Measurements from ENCODE around the gene NCEH1. TPM values are rescaled to one million over a fixed set of nuclear protein-coding genes. Genes with fewer than 3 reads are reported as not detected.
A peak's percentile ranks its signal among the peaks of the same experiment; 100 is the strongest.
"Not testable (repeated sequence)": the region's sequence is repeated elsewhere in the genome, so short reads cannot be mapped to it uniquely, and the experiment has no call there.

NCEH1 gene, protein sequence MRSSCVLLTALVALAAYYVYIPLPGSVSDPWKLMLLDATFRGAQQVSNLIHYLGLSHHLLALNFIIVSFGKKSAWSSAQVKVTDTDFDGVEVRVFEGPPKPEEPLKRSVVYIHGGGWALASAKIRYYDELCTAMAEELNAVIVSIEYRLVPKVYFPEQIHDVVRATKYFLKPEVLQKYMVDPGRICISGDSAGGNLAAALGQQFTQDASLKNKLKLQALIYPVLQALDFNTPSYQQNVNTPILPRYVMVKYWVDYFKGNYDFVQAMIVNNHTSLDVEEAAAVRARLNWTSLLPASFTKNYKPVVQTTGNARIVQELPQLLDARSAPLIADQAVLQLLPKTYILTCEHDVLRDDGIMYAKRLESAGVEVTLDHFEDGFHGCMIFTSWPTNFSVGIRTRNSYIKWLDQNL
- 1.7 TPM for total RNA-seq

GRCh38 chr3:172710664-172711453 lies at the start of gene NCEH1:
NCEH1 (minus strand) TSS chr3:172711067; CDS start chr3:172710984, 83 bp downstream.
- DNase-seq: peak; percentile 83

GRCh38 chr3:172760416-172760815 lies 49.5 kb upstream of the NCEH1 start:
- DNase-seq: not testable (repeated sequence)

DNA sequence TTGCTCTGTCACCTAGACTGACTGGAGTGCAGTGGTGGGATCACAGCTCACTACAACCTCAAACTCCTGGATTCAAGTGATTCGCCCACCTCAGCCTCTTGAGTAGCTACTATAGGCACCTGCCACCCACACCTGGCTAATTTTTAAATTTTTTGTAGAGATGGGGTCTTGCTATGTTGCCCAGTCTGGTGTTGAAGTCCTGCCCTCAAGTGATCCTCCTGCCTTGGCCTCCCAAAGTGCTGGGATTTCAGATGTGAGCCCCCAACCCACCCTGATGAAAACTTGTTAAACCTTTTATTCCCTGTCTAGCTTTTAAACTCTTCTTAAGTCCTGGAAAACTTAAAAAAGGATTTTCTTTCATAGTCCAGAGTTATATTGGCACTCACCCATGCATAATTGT lies 42.3 kb upstream of the NCEH1 start:
- DNase-seq: no peak

- DNase-seq: no peak
Measured at GRCh38 chr3:172752651-172753050, 41.8 kb upstream of the NCEH1 start.

DNA sequence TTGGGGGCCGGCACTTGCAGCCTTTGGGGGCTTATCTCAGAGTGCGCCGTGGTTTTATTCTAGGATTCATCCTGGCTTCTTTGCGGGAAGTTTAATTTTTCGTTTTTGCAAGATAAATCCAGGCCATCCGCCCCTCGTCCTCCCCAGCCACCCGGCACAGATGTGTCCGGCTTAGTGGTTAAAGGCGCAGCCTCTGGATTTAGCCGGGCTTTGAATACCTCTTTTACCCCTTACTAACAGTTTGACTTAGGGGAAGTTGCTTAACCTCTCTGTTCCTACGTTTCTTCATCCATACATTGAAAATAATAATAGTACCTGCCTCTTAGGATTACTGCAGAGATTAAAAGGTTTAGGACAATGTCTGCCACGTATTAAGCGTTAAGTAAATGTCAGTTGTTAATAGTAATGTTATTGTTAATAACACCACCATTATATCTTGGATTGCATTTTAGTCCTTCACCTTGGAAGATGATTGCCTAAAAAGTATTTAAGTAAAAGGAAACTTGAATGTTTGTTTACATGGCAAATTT lies 40.4 kb upstream of the NCEH1 start:
- DNase-seq: peak; percentile 46

DNA sequence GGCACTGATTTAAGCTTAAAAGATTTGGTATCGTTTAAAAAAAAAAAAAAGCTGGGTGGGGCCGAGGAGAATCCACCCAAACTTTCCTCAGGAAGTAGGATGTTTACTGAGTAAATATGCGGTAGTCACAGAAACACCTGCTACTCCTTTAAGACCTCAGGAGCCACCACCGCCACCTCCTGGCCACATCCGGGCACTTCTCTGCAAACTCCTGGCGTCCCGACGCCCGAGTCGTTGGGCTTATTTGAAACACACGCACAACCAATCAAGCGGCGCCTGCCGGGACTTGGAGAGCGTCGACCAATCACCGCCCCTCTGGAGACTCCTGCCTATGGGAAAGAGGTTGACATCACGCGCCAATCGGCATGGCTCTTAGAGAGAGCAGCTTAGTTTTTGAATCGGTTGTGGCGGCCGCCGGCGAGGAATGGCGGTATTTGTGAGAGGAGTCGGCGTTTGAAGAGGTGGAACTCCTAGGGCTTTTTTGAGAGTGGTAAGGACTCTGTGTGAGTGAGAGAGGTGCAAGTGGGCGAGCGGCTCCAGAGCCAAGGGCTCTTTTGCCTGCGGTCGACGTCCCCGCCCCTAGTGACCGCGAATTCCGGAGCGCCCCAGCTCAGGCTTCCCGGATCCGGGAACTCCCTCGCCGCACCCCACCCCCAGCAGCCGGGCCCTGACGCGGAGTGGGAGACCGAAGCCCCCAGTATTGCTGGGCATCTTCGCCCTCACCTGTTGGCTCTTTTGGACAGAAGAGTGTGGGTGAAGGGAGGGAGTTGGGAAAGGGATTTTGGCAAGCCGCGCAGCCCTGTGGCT lies 39.7 kb upstream of the NCEH1 start, which contains the start of gene ECT2:
Gene ECT2 (plus strand): TSS at position 359 of the 807 bp plus-strand sequence. CDS start 3,805 bp downstream, outside the sequence.
- peak; percentile 100 for DNase-seq

DNA sequence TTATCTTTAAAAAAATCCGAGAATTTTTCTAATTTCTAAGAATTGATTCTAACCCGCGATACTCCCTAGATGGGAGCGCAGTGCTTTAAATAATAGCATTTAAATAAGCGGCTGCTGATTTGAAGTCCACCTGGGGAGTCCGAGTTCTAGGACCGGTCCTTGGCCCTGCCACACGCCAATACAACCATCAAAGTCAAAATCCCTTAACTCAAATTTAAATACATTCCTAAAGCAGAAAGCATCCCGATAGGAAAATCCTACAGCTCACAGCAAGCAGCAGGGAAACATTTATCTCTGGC lies 39.2 kb upstream of the NCEH1 start:
- DNase-seq: no peak

DNA sequence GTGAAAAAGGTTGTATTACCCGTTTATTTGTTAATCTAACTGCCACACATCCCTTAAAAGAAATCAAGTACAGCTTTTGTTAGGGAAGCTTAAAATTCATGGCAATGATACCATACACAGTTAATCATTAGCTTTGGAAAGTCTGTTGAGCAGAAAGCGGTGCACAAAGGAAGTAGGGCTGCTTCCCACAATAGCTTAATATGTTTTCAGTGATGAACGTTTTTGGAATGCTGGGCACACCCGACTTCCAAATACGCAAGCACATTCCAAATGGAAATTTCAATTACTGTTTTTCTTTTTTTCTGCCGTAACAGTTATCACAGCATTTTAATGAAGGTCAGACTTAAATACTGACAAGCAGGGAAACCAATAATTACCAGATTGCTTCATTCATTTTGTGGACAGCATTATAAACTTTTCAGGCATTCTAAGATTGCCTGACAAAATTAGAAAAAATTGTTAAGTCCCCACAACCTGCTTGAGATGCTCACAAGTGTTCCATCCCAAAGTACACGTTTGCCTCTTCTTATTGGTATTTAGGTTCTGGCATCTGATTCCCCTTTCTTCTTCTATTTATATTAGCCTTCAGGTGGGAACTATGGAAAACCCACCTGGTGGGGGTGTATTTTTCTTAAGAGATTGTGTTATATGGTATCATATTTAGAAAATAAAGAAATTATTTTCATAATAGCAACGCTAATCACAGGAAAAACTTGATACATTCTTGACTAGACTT lies 38.5 kb upstream of the NCEH1 start:
- DNase-seq: peak; percentile 75

GRCh38 chr3:172746475-172746874 lies 35.6 kb upstream of the NCEH1 start:
- no peak for DNase-seq

GRCh38 chr3:172739462-172739861 lies 28.6 kb upstream of the NCEH1 start:
- no peak for DNase-seq

GRCh38 chr3:172735014-172735413 lies 24.1 kb upstream of the NCEH1 start:
- DNase-seq: no peak

DNA sequence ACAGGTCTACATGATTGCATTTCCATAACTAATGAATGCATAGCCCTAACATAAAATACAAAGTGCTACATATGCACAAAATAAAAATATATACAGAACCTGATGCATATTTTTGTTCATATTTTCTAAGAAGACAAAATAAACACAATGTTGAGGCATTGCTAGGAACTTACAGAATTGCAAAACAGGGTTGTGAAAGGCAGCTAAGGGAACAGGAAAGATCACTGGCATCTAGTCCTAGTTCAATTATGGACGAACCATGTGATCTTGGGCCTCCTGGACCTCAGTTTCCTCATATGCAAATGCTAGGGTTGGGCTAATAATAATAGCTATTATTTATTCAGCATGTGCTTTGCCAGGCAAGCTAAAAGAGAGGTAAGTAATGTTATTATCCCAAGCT lies 15.5 kb upstream of the NCEH1 start:
- DNase-seq: no peak

DNA sequence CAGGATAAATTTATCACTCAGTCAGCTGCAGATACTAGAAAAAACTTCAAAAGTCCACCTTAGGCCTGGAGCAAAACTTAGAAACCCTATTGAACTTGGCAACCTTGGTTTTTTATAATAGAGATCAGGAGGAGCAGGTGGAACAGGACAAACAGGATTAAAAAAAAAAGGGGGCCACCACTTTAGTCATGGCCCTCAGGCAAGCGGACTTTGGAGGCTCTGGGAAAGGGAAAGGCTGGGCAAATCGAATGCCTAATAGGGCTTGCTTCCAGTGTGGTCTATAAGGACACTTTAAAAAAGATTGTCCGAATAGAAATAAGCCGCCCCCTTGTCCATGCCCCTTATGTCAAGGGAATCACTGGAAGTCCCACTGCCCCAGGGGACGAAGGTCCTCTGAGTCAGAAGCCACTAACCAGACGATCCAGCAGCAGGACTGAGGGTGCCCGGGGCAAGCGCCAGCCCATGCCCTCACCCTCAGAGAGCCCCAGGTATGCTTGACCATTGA lies 11.7 kb upstream of the NCEH1 start:
- not testable (repeated sequence) for DNase-seq

DNA sequence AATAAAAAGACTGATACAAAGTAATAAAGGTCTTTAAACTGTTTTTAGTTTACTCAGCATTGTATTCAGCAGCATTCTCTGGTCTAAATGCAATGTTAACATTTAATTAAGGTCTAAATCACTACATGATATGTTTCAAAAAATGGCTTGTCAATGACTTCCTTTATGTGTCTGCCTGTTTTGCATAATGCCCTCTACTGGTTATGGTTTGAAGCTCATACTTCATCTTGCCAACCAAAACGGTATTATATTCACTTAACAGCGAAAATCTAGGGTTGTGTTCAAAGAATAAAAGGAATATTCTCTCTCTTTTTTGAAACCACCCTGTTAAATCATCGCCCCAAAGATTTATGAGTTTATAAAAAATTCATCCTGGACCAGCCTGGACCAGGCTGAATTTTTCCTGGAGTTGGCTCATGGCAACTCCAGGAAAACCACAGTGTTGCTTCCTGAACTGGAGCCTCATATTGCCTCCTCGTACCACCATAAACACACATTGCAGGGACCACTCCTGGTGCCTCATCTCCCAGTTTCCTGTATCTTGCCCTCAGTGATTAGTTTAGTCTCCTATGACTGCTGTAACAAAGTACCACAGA lies 6.7 kb upstream of the NCEH1 start:
- no peak for DNase-seq

DNA sequence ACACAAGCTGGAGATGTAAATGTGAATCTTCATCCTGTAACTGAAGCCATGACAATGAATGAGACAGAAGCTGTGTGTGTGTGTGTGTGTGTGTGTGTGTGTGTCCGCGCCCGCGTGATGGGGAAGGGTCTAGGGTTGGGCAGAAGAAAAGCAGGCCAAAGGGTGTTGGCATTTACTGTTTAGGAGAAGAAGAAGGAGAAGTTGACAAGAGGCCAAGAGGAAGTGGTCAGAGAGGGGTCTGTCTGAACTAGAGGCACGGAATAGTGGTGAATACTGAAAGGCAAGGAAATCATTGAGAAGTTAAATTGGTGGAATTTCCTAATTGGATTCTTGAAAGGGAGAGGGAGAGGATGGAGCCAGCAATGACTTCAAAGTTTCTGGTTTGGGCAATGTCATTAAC lies 5.6 kb upstream of the NCEH1 start:
- DNase-seq: no peak

- DNase-seq: no peak
Measured at GRCh38 chr3:172713316-172713715, 2.4 kb upstream of the NCEH1 start.

GRCh38 chr3:172711454-172711795 lies 558 bp upstream of the NCEH1 start:
- DNase-seq: no peak

GRCh38 chr3:172709774-172710663 lies 848 bp downstream of the NCEH1 start:
- no peak for DNase-seq

DNA sequence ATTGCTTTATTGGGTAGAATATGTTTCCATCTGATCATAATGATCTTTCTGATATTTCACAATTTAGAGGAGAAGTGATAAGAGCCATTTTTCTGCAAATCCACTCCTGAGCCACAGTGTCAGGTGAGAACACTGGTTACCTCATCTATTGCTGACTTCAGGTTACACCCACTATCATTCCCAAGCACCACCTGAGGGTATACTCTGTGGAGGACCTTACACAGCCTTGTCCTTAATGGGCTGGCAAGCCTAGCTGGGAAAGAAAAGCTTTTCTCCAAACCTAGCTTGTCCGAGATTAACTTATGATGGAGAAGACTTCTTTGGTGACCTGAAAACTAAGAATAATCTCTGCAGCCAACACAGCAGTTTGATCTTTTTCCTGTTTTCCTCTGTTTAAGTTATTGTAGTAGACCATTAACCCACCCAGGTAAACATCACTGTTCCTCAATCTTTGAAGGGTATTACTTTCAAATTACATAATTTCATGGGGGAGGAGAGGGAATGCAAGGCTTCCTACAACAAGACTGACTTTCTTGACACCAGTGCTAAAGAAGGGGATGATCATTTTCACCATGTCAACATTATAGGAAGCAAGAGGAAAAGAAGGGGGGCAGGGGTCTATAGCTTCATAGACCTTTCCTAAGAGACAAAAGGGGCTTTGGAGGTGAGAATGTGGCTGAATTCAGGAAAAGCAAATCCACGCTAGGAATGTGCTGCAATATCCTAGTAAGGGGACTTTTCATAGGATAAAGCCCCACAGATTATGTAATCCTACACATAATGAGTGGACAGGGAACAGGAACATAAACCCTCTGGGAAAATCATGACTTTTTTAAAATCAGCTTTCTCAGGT lies 1.7 kb downstream of the NCEH1 start:
- no peak for DNase-seq

Data from skin of body (tissue), 2 donors.